Activated naive CD8-positive, alpha-beta T cell treated with anti-CD3 and anti-CD28 coated beads, Interleukin-2, amount 50 U/mL, for 24 hours (primary cell): ENCODE results near the gene KISS1.

ENCODE experiments used
- ATAC-seq: fragments of 150-1000 bp; cut with Tn5 transposase; one replicate; pipeline ENCODE4 v1.10.0; 2021
- DNase-seq: peaks from one replicate; pipeline ENCODE4 v3.0.0; 2021
- H3K27ac Mint-ChIP-seq: one replicate; pipeline ENCODE4 v1.8.0; 2021; ENCODE audit warnings: mild to moderate bottlenecking, mixed read lengths
- H3K27me3 Mint-ChIP-seq: one replicate; pipeline ENCODE4 v1.8.0; 2021; ENCODE audit warnings: mixed read lengths
- H3K36me3 Mint-ChIP-seq: one replicate; pipeline ENCODE4 v1.8.0; 2021; ENCODE audit warnings: low read depth, mixed read lengths
- H3K4me1 Mint-ChIP-seq: one replicate; pipeline ENCODE4 v1.8.0; 2021; ENCODE audit warnings: mixed read lengths
- H3K4me3 Mint-ChIP-seq: one replicate; pipeline ENCODE4 v1.8.0; 2021; ENCODE audit warnings: mild to moderate bottlenecking, moderate library complexity, mixed read lengths
- H3K9me3 Mint-ChIP-seq: one replicate; pipeline ENCODE4 v1.8.0; 2021; ENCODE audit warnings: mixed read lengths

Gene KISS1

DNA sequence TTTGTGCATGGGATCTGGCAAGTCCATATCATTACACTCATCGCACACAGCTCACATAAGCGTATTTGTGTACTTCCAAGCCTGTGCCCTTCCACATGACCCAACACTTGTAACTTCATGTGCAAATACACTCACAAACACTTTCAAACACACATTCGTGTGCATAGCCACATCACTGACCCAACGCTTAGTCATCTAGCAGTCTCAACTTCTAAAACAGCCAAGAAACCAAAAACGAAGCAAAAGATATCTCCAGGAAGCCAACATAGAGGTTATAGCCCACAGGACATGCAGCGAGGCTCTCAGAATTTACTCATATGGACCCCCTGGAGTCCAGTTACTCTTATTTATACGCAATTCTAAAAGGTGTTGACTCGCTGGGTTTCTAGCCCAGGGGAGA lies 28.4 kb upstream of the KISS1 start:
- Mint-ChIP-seq H3K27ac (no peak overlapping the region), H3K9me3 (no peaks in the 10 kb centered on the region), H3K27me3 (no peaks in the 10 kb centered on the region), H3K4me3 (no peak overlapping the region), H3K4me1 (no peaks in the 10 kb centered on the region), H3K36me3 (no peaks in the 10 kb centered on the region)
- DNase-seq (no peak), ATAC-seq (no peak)

DNA sequence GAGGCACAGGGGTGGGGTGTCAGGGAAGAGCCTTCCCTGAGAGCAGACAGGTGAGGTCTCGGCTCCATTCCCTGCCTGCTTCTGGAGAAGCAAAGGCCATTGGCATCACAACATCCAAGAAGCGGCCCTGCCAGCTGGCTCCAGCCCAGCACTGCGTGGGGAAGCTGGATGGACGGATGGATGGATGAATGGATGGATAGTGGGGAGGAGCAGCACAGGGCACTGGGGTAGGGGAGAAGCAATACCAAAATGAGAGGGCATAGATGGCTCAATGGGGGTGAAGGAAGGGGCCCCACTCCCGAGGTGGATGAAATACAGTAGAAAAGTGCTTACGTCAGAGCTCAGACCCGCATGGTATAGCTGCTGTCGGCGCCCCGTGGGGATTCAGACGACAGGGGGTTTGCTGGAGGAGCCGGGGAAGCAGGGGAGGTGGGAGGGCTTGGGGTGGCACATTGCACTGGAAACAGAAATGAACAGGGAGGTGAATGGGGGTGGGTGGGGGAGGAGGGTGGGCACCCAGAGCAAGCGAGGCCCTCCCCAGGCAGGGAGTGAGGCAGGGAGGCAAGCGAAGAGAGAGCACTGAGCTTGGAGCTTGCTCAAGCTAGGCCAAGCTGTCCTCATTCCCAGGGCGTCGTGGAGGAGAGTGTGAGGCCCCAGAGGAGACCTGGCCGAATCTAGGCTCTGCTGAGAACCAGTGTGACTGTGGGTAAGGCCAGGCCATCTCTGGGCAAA lies 27.0 kb upstream of the KISS1 start:
- Mint-ChIP-seq H3K36me3 (no peaks in the 10 kb centered on the region), H3K27me3 (no peaks in the 10 kb centered on the region), H3K4me1 (peaks cover 4% of the 10 kb centered on the region), H3K9me3 (no peaks in the 10 kb centered on the region), H3K27ac (no peak overlapping the region), H3K4me3 (no peak overlapping the region)
- ATAC-seq (no peak), DNase-seq (no peak)

DNA sequence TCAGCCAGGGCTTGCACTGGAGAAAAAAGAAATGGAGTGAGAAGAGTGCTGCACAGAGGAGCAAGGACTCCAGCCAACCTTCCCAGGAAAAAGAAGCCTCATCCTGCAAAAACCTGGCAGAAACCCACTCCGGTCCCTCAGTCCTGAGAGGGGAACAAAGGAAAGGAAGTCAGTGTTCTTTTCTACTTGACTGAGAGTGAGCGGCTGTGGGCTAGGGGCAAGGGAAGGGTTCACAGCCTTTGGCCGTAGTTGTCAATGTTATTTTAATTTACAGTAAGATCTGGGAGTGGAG lies 26.4 kb upstream of the KISS1 start:
- Mint-ChIP-seq H3K4me3 (no peak overlapping the region), H3K27me3 (no peaks in the 10 kb centered on the region), H3K27ac (no peak overlapping the region), H3K36me3 (no peaks in the 10 kb centered on the region), H3K9me3 (no peaks in the 10 kb centered on the region), H3K4me1 (peaks cover 4% of the 10 kb centered on the region)
- DNase-seq (no peak), ATAC-seq (no peak)

DNA sequence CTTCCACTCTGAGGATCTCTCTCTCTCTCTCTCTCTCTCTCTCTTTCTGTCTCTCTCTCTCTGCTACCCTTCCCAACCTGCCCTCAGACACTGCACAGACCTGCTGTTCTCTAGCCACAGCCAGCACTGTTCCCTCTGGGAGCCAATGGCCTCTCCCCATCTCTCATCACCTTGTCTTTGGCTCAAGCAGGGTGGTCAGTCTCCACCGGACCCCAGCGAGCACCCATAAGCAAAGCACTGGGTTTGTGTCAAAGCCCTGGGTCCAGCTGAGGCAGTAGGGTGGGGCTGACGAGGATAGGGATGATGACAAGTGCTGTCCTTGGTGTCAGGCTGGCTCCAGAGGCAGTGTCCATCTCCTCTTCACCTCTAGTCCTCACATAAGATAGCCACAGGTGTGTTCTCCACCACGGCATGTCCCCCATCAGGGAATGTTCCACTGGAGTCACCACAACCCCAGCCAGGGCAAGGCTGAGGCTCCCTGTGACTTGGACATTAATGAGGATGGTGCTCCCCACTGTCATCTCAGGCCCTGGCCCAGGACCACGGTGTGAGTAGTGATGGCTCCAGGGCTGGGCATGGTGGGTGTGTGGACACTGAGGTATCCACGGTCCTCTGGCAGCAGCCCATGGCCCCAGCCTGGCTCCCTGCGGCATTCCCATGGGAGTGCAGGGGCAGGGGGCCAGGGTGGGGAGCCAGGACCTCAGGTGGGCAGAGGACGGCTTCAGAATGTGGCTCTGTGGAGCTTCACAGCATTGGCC lies 25.9 kb upstream of the KISS1 start:
- Mint-ChIP-seq H3K27me3 (no peaks in the 10 kb centered on the region), H3K27ac (no peak overlapping the region), H3K9me3 (no peaks in the 10 kb centered on the region), H3K36me3 (no peaks in the 10 kb centered on the region), H3K4me3 (no peak overlapping the region), H3K4me1 (peaks cover 4% of the 10 kb centered on the region)
- ATAC-seq (no peak), DNase-seq (no peak)

DNA sequence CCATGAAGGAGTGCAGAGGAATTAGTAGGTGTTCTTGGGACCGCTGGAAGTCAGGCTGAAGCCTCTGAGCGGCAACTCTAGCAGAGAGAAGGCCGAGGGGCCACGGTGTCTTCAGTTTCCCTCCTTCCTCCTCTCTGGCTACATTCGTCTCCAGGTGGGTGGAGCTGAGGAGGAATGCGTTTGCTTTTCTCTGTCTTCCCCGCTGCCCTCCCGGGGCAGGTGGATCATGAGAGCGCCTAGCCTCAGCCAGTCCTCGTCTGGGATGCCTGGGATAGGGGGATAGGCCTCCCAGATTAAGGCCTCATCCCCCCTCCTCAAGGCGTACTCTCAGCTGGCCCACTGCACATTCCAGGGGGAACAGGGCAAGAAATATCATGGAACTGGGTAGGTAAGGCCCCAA lies 25.0 kb upstream of the KISS1 start:
- H3K36me3 Mint-ChIP-seq, result no peaks in the 10 kb centered on the region
- no peaks in the 10 kb centered on the region for H3K9me3 Mint-ChIP-seq
- H3K27ac Mint-ChIP-seq, result no peak overlapping the region
- H3K27me3 Mint-ChIP-seq, result no peaks in the 10 kb centered on the region
- no peak for ATAC-seq
- H3K4me1 Mint-ChIP-seq, result peaks cover 4% of the 10 kb centered on the region
- H3K4me3 Mint-ChIP-seq, result no peak overlapping the region
- no peak for DNase-seq

DNA sequence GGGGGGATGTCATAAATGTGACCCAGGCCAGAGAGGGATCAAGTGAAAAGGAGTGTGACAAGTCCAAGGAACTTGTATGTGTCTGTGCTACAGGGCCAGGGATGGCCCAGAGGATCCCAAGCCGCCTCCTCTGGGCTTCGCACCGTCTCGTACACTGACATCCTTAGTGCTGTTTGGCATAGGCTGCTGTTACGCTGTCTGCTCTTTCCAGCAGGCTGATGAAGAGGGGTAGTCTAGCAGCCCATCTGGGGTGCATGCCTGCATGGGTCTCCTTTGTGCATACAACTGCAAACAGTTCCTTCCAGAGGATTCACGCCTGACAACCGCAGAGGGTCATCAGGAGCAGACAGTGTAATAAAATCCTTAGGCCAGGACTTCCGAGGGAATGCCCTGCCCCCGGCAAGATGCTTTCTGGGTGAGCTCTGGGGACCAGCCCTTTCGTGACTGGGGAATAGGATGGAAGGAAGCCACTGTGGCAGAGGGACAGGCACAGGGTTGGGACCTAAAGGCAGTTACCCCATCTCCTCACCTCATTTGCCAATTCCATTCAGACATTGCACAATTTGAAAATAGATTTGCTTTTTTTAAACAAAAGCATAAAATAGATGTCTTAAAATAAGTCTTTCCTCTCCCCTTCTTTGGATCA lies 23.8 kb upstream of the KISS1 start:
- no peaks in the 10 kb centered on the region for H3K9me3 Mint-ChIP-seq
- peaks cover 4% of the 10 kb centered on the region for H3K4me1 Mint-ChIP-seq
- no peak overlapping the region for H3K4me3 Mint-ChIP-seq
- ATAC-seq (no peak), DNase-seq (no peak)
- no peak overlapping the region for H3K27ac Mint-ChIP-seq
- H3K27me3 Mint-ChIP-seq, result no peaks in the 10 kb centered on the region
- H3K36me3 Mint-ChIP-seq, result no peaks in the 10 kb centered on the region

DNA sequence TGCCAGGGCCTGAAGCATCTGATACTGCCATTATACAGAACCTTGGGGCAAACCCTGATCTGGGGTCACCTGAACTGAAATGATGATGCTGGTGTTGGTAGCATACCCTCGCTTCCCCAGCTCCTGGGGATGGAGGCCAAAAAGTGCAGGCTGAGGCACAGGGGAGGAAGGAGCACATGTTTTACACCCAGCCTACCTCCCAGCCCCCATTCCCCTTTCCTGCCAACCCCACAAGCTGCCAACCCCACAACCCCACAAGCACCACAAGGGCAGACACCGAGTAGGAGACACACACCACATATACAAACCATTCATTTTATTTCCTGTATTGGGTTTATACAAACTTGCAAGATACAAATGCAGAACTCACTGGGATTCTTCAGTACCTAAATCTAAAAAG lies 22.3 kb upstream of the KISS1 start:
- ATAC-seq (no peak), DNase-seq (no peak)
- no peak overlapping the region for H3K27ac Mint-ChIP-seq
- H3K4me3 Mint-ChIP-seq, result no peak overlapping the region
- H3K9me3 Mint-ChIP-seq, result no peaks in the 10 kb centered on the region
- H3K36me3 Mint-ChIP-seq, result no peaks in the 10 kb centered on the region
- peaks cover 11% of the 10 kb centered on the region for H3K4me1 Mint-ChIP-seq
- peaks cover 4% of the 10 kb centered on the region for H3K27me3 Mint-ChIP-seq

DNA sequence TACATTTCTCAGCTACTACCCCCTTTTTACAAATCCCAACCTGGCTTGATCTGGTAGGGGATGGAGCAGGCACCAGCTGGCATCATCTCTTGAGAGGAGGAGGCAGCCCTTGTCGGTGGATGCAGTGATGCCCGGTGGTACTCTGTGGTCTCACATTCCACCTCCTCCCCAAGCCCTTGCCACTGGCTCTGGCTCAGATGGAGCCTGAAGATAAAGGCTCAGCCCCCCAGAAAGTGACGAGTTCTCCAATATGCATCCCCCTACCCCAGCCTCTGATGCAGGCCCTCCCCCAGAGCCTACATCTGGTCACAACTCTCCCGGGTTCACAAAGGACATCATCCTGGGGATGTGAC lies 21.3 kb upstream of the KISS1 start:
- Mint-ChIP-seq H3K4me3 (no peak overlapping the region), H3K27me3 (peaks cover 4% of the 10 kb centered on the region)
- ATAC-seq, result no peak

DNA sequence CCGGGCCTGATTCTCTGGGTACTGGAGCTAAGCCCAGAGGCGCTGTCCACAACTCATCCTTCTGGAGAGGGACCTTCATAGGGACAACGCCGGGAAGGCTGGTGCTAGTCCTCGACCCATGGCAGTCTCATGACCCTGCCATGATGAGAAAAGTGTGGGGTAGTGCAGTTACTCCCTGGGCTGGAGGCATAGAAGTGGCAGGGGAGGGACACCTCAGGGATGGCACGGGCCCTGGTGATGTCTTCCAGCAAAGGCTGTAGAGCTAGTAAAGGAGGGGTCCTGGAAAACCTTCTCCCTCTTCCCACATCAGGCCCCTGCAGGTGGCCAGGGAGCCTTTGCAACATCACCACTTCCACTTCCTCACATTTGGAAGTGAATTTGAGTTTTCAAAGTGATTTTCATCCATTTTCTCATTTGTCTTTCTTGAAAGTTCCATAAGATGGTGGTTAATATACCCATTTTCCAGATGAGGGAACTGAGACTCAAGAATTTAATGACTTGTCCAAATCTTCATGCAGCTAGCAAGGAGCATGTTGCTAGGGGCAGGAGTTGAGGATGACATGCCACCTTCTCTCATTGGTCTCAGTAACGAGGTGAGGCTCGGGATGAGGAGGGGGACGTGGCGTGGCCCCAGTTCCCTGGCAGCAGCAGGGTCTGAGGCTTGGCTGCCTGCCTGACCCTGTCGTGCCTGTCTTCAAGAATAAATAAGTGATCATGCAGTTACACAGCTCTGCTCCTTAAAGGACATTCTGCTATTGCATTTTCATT lies 20.8 kb upstream of the KISS1 start:
- H3K27me3 Mint-ChIP-seq, result peaks cover 4% of the 10 kb centered on the region
- no peaks in the 10 kb centered on the region for H3K9me3 Mint-ChIP-seq
- H3K4me1 Mint-ChIP-seq, result peaks cover 11% of the 10 kb centered on the region
- no peak overlapping the region for H3K27ac Mint-ChIP-seq
- no peak overlapping the region for H3K4me3 Mint-ChIP-seq
- H3K36me3 Mint-ChIP-seq, result no peaks in the 10 kb centered on the region
- no peak for DNase-seq
- ATAC-seq, result no peak

More for the DNA sequence above, 21.3 kb upstream of the KISS1 start:
- no peak overlapping the region for H3K27ac Mint-ChIP-seq
- peaks cover 11% of the 10 kb centered on the region for H3K4me1 Mint-ChIP-seq
- H3K36me3 Mint-ChIP-seq, result no peaks in the 10 kb centered on the region
- no peaks in the 10 kb centered on the region for H3K9me3 Mint-ChIP-seq
- DNase-seq, result no peak

DNA sequence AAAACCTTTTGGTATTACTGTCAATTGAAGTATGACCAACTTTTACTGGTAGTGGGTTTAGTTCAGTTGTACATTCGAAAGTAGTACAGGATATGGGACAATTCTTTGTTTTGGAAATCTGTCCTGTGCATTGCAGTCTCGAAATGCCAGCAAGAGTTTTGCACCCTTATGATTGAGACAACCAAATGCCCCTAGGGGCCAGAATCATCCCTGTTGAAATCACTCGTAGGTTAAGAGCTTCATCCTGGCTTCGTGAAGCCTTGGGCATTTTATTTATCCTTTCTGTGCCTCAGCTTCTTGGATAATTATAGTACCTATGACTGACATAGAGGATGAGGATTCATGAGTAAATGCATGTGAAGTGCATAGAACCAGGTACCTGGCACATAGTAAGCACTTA lies 19.9 kb upstream of the KISS1 start:
- ATAC-seq (no peak), DNase-seq (no peak)
- no peak overlapping the region for H3K27ac Mint-ChIP-seq
- no peaks in the 10 kb centered on the region for H3K36me3 Mint-ChIP-seq
- no peak overlapping the region for H3K4me3 Mint-ChIP-seq
- peaks cover 11% of the 10 kb centered on the region for H3K4me1 Mint-ChIP-seq
- no peaks in the 10 kb centered on the region for H3K9me3 Mint-ChIP-seq
- H3K27me3 Mint-ChIP-seq, result peaks cover 4% of the 10 kb centered on the region

DNA sequence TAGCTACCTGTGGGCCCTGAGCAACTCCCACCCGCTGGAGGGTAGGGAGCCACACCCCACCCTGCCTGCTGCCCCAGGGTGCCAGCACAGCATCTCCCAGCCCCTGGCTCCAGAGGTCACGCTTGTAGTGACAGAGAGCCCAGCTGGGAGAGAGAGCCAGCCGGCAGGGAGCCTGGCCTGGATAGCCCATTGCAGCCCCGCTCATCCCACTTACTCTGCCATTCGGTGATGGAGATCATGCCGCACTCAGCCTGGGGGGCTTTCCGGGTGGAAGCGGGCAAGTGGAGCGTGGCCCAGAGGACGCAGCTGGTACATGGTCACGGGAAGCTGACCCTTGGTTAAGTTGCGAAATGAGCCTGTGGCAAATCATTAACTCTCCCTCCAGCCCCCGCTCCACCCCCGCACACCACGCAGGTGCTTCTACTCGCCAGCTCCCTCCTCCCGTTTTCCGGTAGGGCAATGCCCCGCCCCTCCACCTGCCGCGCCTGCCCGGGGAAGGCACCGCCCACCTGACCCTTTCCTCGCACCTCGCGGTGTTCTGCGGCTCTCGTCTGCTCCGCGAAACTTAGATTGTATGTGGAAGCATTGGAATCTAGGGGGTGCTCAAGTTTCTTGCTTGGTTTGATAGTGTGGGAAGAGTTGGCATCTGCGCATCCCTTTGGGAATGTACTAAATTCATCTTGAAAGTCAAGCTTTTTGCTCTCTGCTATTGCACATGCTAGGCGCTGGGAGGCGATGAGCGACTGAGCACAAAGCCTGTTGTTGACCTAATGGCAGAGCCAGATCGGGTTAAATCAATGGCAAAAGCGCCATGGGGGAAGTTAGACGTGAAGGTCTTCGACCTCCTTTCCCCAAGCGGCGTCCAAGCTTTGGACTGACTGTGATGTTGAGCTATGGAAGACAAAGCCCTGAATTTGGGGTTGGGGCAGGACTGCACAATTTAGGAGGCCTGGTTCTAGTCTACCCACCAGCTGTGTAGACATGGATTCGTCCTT lies 17.7 kb upstream of the KISS1 start, which contains the start of gene GOLT1A:
Gene GOLT1A, minus strand, starts transcription at position 321 of the 995 bp plus-strand sequence. Its CDS starts 82 bp downstream, at position 239.
- no peaks in the 10 kb centered on the region for H3K9me3 Mint-ChIP-seq
- no peaks in the 10 kb centered on the region for H3K36me3 Mint-ChIP-seq
- peaks cover 11% of the 10 kb centered on the region for H3K4me1 Mint-ChIP-seq
- H3K4me3 Mint-ChIP-seq, result peak within 1 kb of the TSS; percentile 53
- no peak within 1 kb of the TSS for H3K27ac Mint-ChIP-seq
- peak; percentile 49 for ATAC-seq
- H3K27me3 Mint-ChIP-seq, result peaks cover 5% of the 10 kb centered on the region
- peak; percentile 56 for DNase-seq

DNA sequence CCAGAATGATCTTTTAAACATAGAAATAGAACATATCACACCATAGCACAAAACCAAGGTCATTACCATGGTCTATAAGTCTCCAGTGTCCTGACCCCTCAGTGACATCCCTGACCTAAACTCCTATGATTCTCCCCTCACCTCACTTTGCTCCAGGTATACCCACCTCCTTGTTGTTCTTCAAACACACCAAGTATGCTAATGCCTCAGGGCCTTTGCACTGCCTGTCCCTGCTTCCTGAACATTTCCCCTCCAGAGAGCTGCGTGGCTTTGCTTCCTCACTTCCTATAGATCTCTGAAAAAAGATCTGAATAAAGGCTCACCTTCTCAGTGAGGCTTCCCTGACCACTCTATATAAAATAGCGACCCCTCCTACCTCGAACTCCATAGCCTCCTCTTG lies 16.4 kb upstream of the KISS1 start:
- DNase-seq (no peak), ATAC-seq (no peak)
- Mint-ChIP-seq H3K4me1 (peaks cover 7% of the 10 kb centered on the region), H3K4me3 (no peak overlapping the region), H3K9me3 (no peaks in the 10 kb centered on the region), H3K36me3 (no peaks in the 10 kb centered on the region), H3K27me3 (peaks cover 7% of the 10 kb centered on the region), H3K27ac (no peak overlapping the region)

DNA sequence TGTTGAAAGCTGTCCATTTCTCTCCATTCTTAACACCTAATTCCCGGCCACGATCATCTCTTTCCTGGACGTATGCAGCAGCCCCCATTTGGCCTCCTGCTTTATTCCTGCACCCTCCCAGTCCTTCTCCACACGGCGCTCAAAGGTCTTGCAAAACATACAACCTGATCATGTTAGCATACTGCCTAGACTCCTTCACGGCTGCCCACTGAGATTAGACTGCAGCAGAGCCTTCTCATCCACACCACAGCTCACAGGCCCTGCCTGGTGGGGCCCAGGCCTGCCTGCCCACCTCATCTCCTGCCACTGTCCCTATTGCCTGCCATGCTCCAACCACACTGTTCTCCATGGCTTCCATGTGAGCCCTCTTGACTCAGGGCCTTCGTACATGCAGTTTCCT lies 14.8 kb upstream of the KISS1 start:
- H3K4me3 Mint-ChIP-seq, result no peak overlapping the region
- peaks cover 11% of the 10 kb centered on the region for H3K4me1 Mint-ChIP-seq
- no peak overlapping the region for H3K27ac Mint-ChIP-seq
- H3K27me3 Mint-ChIP-seq, result peaks cover 18% of the 10 kb centered on the region
- DNase-seq (no peak), ATAC-seq (no peak)
- no peaks in the 10 kb centered on the region for H3K9me3 Mint-ChIP-seq
- H3K36me3 Mint-ChIP-seq, result no peaks in the 10 kb centered on the region

DNA sequence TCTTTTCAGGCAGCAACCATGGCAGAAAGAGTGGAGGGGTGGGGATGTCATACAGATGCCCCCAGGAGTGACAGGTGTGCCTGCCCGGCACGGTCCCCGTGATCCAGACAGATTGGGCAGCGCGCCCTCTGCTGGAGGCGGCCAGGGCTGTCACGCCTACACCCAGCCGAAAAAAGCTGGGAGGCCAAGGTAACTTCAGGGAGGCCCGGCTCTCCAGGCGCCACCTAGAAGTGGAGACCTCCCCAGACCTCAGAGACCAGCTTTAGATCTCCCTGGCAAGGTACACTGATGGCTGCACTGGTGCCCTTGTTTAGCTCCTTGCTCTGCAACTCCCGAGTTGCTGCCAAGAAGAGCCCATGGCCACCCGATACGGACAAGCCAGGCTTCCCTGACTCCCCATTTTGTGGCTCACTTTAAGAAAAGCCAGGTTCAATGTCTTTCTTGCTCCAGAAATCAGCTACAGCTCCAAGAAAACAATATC lies 10.9 kb upstream of the KISS1 start:
- Mint-ChIP-seq H3K4me3 (no peak overlapping the region), H3K36me3 (no peaks in the 10 kb centered on the region), H3K27me3 (peaks cover 34% of the 10 kb centered on the region), H3K27ac (no peak overlapping the region), H3K4me1 (peaks cover 4% of the 10 kb centered on the region), H3K9me3 (no peaks in the 10 kb centered on the region)
- DNase-seq, result peak; percentile 85
- peak; percentile 96 for ATAC-seq
